DND-41 (cell line): ENCODE results near the gene TEP1.

Experiments used
- ATAC-seq: fragments of 200-7000 bp; cut with Tn5 transposase; 3 replicates; pipeline ENCODE4 v1.9.1; 2021; ENCODE audit warnings: low read depth; ENCODE audit not compliant: insufficient read depth
- DNase-seq: peaks from one replicate; pipeline ENCODE4 v3.0.0-alpha.2; 2020
- H2AFZ ChIP-seq: 2 replicates; pipeline ENCODE4 v1.6.0; 2012; ENCODE audit warnings: low read depth, low read length
- H3K27ac ChIP-seq: 2 replicates; pipeline ENCODE4 v1.5.1; 2012; ENCODE audit warnings: low read length, inconsistent platforms
- H3K27me3 ChIP-seq: fragments of 200-600 bp; sonication (generic); 2 replicates; pipeline ENCODE4 v1.6.0; 2012; ENCODE audit warnings: low read length, mild to moderate bottlenecking, inconsistent platforms; ENCODE audit not compliant: insufficient read depth, poor library complexity
- H3K36me3 ChIP-seq: 2 replicates; pipeline ENCODE4 v1.5.1; 2012; ENCODE audit warnings: low read length, inconsistent platforms; ENCODE audit not compliant: insufficient read depth
- H3K4me1 ChIP-seq: 2 replicates; pipeline ENCODE4 v1.5.1; 2012; ENCODE audit warnings: mild to moderate bottlenecking, low read length; ENCODE audit not compliant: insufficient read depth
- H3K4me2 ChIP-seq: 2 replicates; pipeline ENCODE4 v1.6.0; 2012; ENCODE audit warnings: mild to moderate bottlenecking, moderate library complexity, low read length, inconsistent platforms; ENCODE audit not compliant: insufficient read depth
- H3K4me3 ChIP-seq, 2 experiments: fragments of 200-600 bp in 1 of 2; shearing (Covaris generic) in 1 of 2; 2 replicates each; pipeline ENCODE4 v1.5.1; 2012 to 2016; ENCODE audit warnings: inconsistent platforms in 2 of 2, low read length in 2 of 2, mild to moderate bottlenecking in 2 of 2, low read depth in 1 of 2, moderate library complexity in 1 of 2
- H3K79me2 ChIP-seq: 2 replicates; pipeline ENCODE4 v1.6.0; 2012; ENCODE audit warnings: low read length, inconsistent platforms; ENCODE audit not compliant: insufficient read depth
- H3K9ac ChIP-seq: 2 replicates; pipeline ENCODE4 v1.6.0; 2012; ENCODE audit warnings: low read depth, mild to moderate bottlenecking, inconsistent platforms, low read length, moderate library complexity
- H3K9me3 ChIP-seq: 2 replicates; pipeline ENCODE4 v1.5.1; 2012; ENCODE audit warnings: low read length, moderate library complexity, mild to moderate bottlenecking, inconsistent platforms; ENCODE audit not compliant: insufficient read depth, severe bottlenecking
- H4K20me1 ChIP-seq: 2 replicates; pipeline ENCODE4 v1.6.0; 2012; ENCODE audit warnings: low read length; ENCODE audit not compliant: insufficient read depth
- EZH2 ChIP-seq: IDR thresholded peaks from 3 replicates; pipeline ENCODE4 v1.6.1; 2012; ENCODE audit warnings: borderline replicate concordance, low read depth, mild to moderate bottlenecking, moderate library complexity, low read length, inconsistent platforms; ENCODE audit not compliant: severe bottlenecking
- TF ChIP-seq, protein P1 (sequence below): IDR thresholded peaks from 2 replicates; pipeline ENCODE4 v1.5.1; 2012; ENCODE audit warnings: borderline replicate concordance, low read length, moderate library complexity, mild to moderate bottlenecking; ENCODE audit not compliant: poor library complexity, severe bottlenecking; ENCODE audit errors: extremely low read depth

Gene TEP1

DNA sequence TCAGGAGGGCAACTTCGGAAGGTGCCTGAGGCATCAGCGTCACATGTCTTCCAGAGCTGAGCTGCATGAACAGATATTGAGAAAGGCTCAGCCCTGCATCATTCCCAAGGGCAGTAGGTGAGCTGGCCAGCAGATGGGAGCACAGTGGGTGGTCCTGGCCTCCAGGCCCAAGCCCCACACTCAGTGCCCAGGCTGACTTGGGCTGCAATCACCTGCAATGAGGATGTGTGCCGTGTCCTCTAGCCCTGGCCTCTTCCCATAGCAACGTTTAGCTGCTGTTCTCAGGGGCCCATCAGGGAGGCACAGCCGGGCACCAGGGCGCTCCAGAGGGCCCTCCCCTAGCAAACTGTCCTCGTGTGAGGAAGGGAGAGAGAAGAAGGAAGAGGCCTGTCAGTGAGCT lies 32.0 kb downstream of the TEP1 start:
- no peak overlapping the region for H2AFZ ChIP-seq
- TF ChIP-seq, protein P1, sequence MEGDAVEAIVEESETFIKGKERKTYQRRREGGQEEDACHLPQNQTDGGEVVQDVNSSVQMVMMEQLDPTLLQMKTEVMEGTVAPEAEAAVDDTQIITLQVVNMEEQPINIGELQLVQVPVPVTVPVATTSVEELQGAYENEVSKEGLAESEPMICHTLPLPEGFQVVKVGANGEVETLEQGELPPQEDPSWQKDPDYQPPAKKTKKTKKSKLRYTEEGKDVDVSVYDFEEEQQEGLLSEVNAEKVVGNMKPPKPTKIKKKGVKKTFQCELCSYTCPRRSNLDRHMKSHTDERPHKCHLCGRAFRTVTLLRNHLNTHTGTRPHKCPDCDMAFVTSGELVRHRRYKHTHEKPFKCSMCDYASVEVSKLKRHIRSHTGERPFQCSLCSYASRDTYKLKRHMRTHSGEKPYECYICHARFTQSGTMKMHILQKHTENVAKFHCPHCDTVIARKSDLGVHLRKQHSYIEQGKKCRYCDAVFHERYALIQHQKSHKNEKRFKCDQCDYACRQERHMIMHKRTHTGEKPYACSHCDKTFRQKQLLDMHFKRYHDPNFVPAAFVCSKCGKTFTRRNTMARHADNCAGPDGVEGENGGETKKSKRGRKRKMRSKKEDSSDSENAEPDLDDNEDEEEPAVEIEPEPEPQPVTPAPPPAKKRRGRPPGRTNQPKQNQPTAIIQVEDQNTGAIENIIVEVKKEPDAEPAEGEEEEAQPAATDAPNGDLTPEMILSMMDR, result no peak
- TF ChIP-seq EZH2, result no peak
- H3K27me3 ChIP-seq, result no peaks in the 10 kb centered on the region
- H3K27ac ChIP-seq, result no peak overlapping the region
- DNase-seq, result no peak
- no peaks in the 10 kb centered on the region for H4K20me1 ChIP-seq
- H3K4me3 ChIP-seq, result no peak overlapping the region
- H3K4me2 ChIP-seq, result no peak overlapping the region
- no peaks in the 10 kb centered on the region for H3K9me3 ChIP-seq
- H3K4me1 ChIP-seq, result no peaks in the 10 kb centered on the region
- peaks cover 91% of the 10 kb centered on the region for H3K36me3 ChIP-seq
- no peak overlapping the region for H3K9ac ChIP-seq
- no peaks in the 10 kb centered on the region for H3K79me2 ChIP-seq
- no peak for ATAC-seq

DNA sequence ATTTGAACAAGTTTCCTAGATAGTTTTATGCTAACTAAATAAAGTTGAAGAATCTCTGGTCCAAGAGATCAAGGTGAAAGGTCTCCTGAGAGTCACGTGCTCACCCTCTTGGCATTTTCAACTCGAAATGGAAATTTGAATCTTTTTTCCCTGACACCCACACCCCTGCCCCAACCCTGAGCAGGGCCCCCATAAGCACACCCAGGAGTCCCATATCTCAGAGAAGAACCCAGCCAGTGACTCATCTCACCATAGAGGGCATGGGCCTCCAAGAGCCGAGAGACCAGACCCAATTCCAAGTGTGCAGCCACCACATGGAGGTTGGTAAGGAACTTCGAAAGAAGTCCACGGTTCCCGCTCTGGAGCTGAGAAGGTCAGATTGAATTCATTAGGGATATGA lies 32.6 kb downstream of the TEP1 start:
- Histone ChIP-seq H3K4me3 (no peak overlapping the region), H3K9me3 (no peaks in the 10 kb centered on the region), H3K4me1 (no peaks in the 10 kb centered on the region), H2AFZ (no peak overlapping the region), H3K79me2 (no peaks in the 10 kb centered on the region), H3K9ac (no peak overlapping the region), H3K36me3 (peaks cover 91% of the 10 kb centered on the region), H3K4me2 (no peak overlapping the region), H4K20me1 (no peaks in the 10 kb centered on the region), H3K27ac (no peak overlapping the region), H3K27me3 (no peaks in the 10 kb centered on the region)
- ATAC-seq (no peak), DNase-seq (no peak)
- no peak for TF ChIP-seq EZH2
- TF ChIP-seq, protein P1, result no peak

DNA sequence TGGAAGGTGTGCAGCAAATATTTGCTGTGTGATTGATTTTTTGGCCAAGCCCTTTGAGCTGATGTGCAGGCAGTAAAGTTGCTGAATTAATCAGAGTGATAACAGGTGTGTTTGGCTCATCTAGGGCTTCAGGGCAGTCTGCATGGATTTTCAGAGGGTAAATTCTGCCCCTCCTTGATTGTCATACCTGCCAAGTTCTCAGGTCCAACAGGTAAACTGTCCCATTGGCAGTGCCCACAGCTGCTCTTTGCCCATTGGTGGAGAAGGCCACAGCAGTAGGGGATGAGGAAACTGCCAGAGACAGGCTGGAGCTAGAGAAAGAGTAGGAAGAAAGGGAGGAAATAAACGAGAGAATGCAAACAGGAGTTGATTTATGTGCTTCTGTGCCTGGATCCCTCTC lies 33.6 kb downstream of the TEP1 start:
- Histone ChIP-seq H3K9me3 (no peaks in the 10 kb centered on the region), H3K9ac (no peak overlapping the region), H3K27ac (no peak overlapping the region), H3K4me1 (no peaks in the 10 kb centered on the region), H3K27me3 (no peaks in the 10 kb centered on the region), H3K79me2 (no peaks in the 10 kb centered on the region), H3K4me2 (no peak overlapping the region), H2AFZ (no peak overlapping the region), H3K4me3 (no peak overlapping the region), H4K20me1 (no peaks in the 10 kb centered on the region), H3K36me3 (peaks cover 90% of the 10 kb centered on the region)
- TF ChIP-seq, protein P1, result no peak
- TF ChIP-seq EZH2, result no peak
- no peak for ATAC-seq
- DNase-seq, result no peak

DNA sequence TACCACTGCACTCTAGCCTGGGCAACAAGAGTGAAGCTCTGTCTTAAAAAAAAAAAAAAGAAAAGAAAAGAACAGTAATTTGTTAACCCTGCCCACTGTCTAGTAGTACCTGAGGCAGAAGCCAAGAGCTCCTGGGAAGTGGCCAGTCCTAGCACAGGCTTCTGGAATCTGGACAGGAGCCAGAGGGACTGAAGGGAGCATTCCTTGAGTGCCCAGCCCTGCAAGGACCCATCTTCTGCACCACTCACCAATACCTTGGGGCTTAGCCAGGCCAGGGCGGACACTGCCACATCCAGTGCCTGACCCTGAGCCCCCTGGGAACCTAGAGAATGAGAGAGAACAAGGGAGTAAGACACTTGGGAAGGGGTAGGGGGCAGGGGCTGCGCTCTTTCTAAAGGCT lies 36.1 kb downstream of the TEP1 start:
- Histone ChIP-seq H3K27me3 (no peaks in the 10 kb centered on the region), H3K9ac (no peak overlapping the region), H3K36me3 (peaks cover 91% of the 10 kb centered on the region), H4K20me1 (no peaks in the 10 kb centered on the region), H3K27ac (no peak overlapping the region), H3K4me3 (no peak overlapping the region), H3K79me2 (no peaks in the 10 kb centered on the region), H2AFZ (no peak overlapping the region), H3K4me2 (no peak overlapping the region), H3K9me3 (no peaks in the 10 kb centered on the region), H3K4me1 (no peaks in the 10 kb centered on the region)
- no peak for ATAC-seq
- TF ChIP-seq, protein P1, result no peak
- TF ChIP-seq EZH2, result no peak
- no peak for DNase-seq
